ENCODE data around the gene SUN5.

- TF ChIP-seq FOXM1 (IDR thresholded peaks at IDR 0.05; ENCODE audit: borderline replicate concordance, low read depth), result no peak
- no peak for TF ChIP-seq YY1 (IDR thresholded peaks at IDR 0.05; ENCODE audit: low read depth)
- TF ChIP-seq CEBPB (IDR thresholded peaks at IDR 0.05), result no peak
- TF ChIP-seq EP300 (IDR thresholded peaks at IDR 0.05; ENCODE audit: borderline replicate concordance), result no peak
Observed at GRCh38 chr20:32975698-32976674, 28.2 kb downstream of the SUN5 start.

Measured in Ishikawa (cell line).